HepG2 (cell line): ENCODE measurements around the gene RRP12. TPM values are rescaled to one million over a fixed set of nuclear protein-coding genes. Genes with fewer than 3 reads are reported as not detected.

Experiments used
- ASH2L ChIP-seq: fragments of 300-600, 200-600 bp; sonication (generic); IDR thresholded peaks from 2 replicates; pipeline ENCODE4 v1.7.0; 2017; ENCODE audit warnings: low read depth, mild to moderate bottlenecking, moderate library complexity, mixed read lengths, low read length; ENCODE audit not compliant: insufficient read length
- DNMT1 ChIP-seq: sonication (generic); formaldehyde crosslinking; IDR thresholded peaks from 2 replicates; pipeline ENCODE4 v1.5.1; 2020; ENCODE audit warnings: mild to moderate bottlenecking, missing genetic modification reagents
- FUBP1 ChIP-seq: sonication (generic); formaldehyde crosslinking; IDR thresholded peaks from 2 replicates; pipeline ENCODE4 v1.5.1; 2020; ENCODE audit warnings: missing genetic modification reagents, mild to moderate bottlenecking, borderline replicate concordance
- GZF1 ChIP-seq: sonication (generic); formaldehyde crosslinking; IDR thresholded peaks from 2 replicates; pipeline ENCODE4 v1.5.1; 2020; ENCODE audit warnings: mild to moderate bottlenecking, missing genetic modification reagents
- HNF1A ChIP-seq, 2 experiments: sonication (generic) in 1 of 2; formaldehyde crosslinking in 1 of 2; IDR thresholded peaks; 2 replicates each; pipeline versions ENCODE4 v1.4.0 to v1.6.1; 2016 to 2020; ENCODE audit warnings: borderline replicate concordance in 1 of 2, low read depth in 1 of 2, mild to moderate bottlenecking in 1 of 2, missing genetic modification reagents in 1 of 2
- HNF4G ChIP-seq, 2 experiments: sonication (generic) in 1 of 2; formaldehyde crosslinking in 1 of 2; IDR thresholded peaks; 2 replicates each; pipeline versions ENCODE4 v1.4.0 to v1.6.1; 2011 to 2020; ENCODE audit warnings: borderline replicate concordance in 2 of 2, low read depth in 2 of 2, mild to moderate bottlenecking in 2 of 2, low read length in 1 of 2, missing genetic modification reagents in 1 of 2, moderate library complexity in 1 of 2
- RFXANK ChIP-seq: IDR thresholded peaks from 2 replicates; pipeline ENCODE4 v1.6.1; 2016
- SATB2 ChIP-seq: sonication (generic); formaldehyde crosslinking; IDR thresholded peaks from 2 replicates; pipeline ENCODE4 v1.5.0; 2020; ENCODE audit warnings: missing genetic modification reagents
- ZBTB3 ChIP-seq: sonication (generic); formaldehyde crosslinking; IDR thresholded peaks from 2 replicates; pipeline ENCODE4 v1.4.0; 2020; ENCODE audit warnings: low read depth, mild to moderate bottlenecking, moderate library complexity, missing genetic modification reagents, borderline replicate concordance
- ZNF180 ChIP-seq: sonication (generic); formaldehyde crosslinking; IDR thresholded peaks from 2 replicates; pipeline ENCODE4 v1.4.0; 2020; ENCODE audit warnings: low read depth, missing genetic modification reagents, borderline replicate concordance
- ZNF20 ChIP-seq: sonication (generic); formaldehyde crosslinking; IDR thresholded peaks from 2 replicates; pipeline ENCODE4 v1.4.0; 2020; ENCODE audit warnings: mild to moderate bottlenecking, moderate library complexity, missing genetic modification reagents
- ZNF282 ChIP-seq: fragments of 450-650 bp; IDR thresholded peaks from 2 replicates; pipeline ENCODE4 v1.6.1; 2018; ENCODE audit not compliant: partially characterized antibody
- ZNF407 ChIP-seq: sonication (generic); formaldehyde crosslinking; IDR thresholded peaks from one replicate; pipeline ENCODE4 v1.5.1; 2020; ENCODE audit warnings: mild to moderate bottlenecking, missing genetic modification reagents; ENCODE audit errors: not compliant biosample characterization
- polyA plus RNA-seq, 8 experiments: library from polyadenylated mRNA; depleted of rRNA in 3 of 8; stranded (reverse) in 7 of 8; unstranded in 1 of 8; fragments of >200 nt; fragmentation: Illumina TruSeq in 4 of 8; extraction: Trizol in 4 of 8; gene quantifications; 2 replicates each; pipeline versions ENCODE4 v1.2.1 to v1.2.3, GENCODE V29; 2011 to 2016; ENCODE audit warnings: low read depth in 4 of 8, missing spikeins in 1 of 8, mixed read lengths in 1 of 8; ENCODE audit not compliant: insufficient read depth in 1 of 8
- total RNA-seq, 5 experiments: library from RNA; depleted of rRNA; stranded (reverse); fragments of >200 nt; fragmentation: Illumina TruSeq; extraction: Trizol; gene quantifications; 2 replicates each; pipeline ENCODE4 v1.2.3, GENCODE V29; 2016; ENCODE audit warnings: low read depth in 1 of 5

RRP12 gene
- total and polyA plus RNA-seq, 2 of the 13 experiments (the other 11 are each of a cell fraction or from before 2014, with no cell fraction given) = 13.2 to 39.4 TPM

DNA sequence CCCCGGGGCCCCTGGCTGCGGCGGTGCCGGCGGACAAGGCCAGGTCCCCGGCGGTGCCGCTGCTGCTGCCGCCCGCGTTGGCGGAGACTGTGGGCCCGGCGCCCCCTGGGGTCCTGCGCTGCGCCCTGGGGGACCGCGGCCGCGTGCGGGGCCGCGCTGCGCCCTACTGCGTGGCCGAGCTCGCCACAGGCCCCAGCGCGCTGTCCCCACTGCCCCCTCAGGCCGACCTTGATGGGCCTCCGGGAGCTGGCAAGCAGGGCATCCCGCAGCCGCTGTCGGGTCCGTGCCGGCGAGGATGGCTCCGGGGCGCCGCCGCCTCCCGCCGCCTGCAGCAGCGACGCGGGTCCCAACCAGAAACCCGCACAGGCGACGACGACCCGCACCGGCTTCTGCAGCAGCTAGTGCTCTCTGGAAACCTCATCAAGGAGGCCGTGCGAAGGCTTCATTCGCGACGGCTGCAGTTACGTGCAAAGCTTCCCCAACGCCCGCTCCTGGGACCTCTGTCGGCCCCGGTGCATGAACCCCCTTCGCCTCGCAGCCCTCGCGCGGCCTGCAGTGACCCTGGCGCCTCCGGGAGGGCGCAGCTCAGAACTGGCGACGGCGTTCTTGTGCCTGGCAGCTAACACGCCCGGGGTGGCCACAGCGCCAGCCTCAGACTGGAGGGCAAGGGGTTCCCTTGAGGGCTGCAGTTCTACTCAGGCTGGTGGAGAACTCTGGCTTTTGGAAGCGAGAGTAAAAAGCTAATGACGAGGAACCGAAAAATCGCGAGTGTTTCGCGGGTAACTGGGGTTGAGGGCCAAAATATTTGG, 81.3 kb downstream of the RRP12 start (continued):
- TF ChIP-seq HNF1A (IDR thresholded peaks at IDR 0.05; ENCODE audit: low read depth) = no peak
- 0 out of 2 replicates have a peak, but pooled peaks have one; percentile 9 for TF ChIP-seq HNF1A (CRISPR knock-in tag; IDR thresholded peaks at IDR 0.05; ENCODE audit: borderline replicate concordance)
- TF ChIP-seq GZF1 (CRISPR knock-in tag) = no peak
- no peak for TF ChIP-seq ZBTB3
- TF ChIP-seq ZNF407 = peak; percentile 73
- TF ChIP-seq HNF4G (IDR thresholded peaks at IDR 0.05; ENCODE audit: borderline replicate concordance, low read depth, low read length) = no peak
- no peak for TF ChIP-seq HNF4G (CRISPR knock-in tag; IDR thresholded peaks at IDR 0.05; ENCODE audit: borderline replicate concordance, low read depth)
- no peak for TF ChIP-seq ZNF282
- no peak for TF ChIP-seq DNMT1 (CRISPR knock-in tag)
- TF ChIP-seq ASH2L = peak; percentile 17
- TF ChIP-seq ZNF20 (CRISPR knock-in tag) = no peak
- TF ChIP-seq FUBP1 (CRISPR knock-in tag) = no peak
- no peak for TF ChIP-seq ZNF180 (CRISPR knock-in tag)
- no peak for TF ChIP-seq SATB2 (CRISPR knock-in tag)
- TF ChIP-seq RFXANK (CRISPR knock-in tag) = no peak
